IMR-90 (cell line): ENCODE results near the gene CEP97. TPM values are rescaled to one million over a fixed set of nuclear protein-coding genes. Genes with fewer than 3 reads are reported as not detected.

Experiments
- ATAC-seq: fragments of 200-7000 bp; cut with Tn5 transposase; 2 replicates; pipeline ENCODE4 v1.9.1; 2020; ENCODE audit warnings: low read depth, mild to moderate bottlenecking, moderate library complexity
- BruUV-seq: library from RNA; stranded (reverse); fragments of 400-500 nt; replicated peaks from 2 replicates; lab custom pipeline; 2021; lab: Mats Ljungman, UMichigan
- CTCF ChIA-PET: fragments of 300-600 bp; formaldehyde crosslinking; extraction: SDS; loops from one replicate; lab custom pipeline; 2021; ENCODE audit warnings: antibody characterized with exemption; lab: Yijun Ruan, JAX
- POLR2A ChIA-PET: fragments of 300-600 bp; sonication (Branson Sonifier 250); formaldehyde crosslinking; loops from one replicate; lab custom pipeline; 2022; ENCODE audit warnings: antibody characterized with exemption; ENCODE audit not compliant: unreplicated experiment; lab: Charles Lee
- DNase-seq: peaks from one replicate; pipeline ENCODE4 v3.0.0; 2013
- H2AFZ ChIP-seq: replicated peaks from 2 replicates; pipeline ENCODE3; 2013; ENCODE audit warnings: low read length, mild to moderate bottlenecking; ENCODE audit not compliant: poor library complexity
- H2AK5ac ChIP-seq: 2 replicates; pipeline ENCODE4 v1.6.1; 2013; ENCODE audit warnings: low read depth, low read length, inconsistent platforms
- H2AK9ac ChIP-seq: replicated peaks from 2 replicates; pipeline ENCODE3; 2013; ENCODE audit warnings: mild to moderate bottlenecking, low read depth, low read length, moderate library complexity; ENCODE audit not compliant: poor library complexity
- H2BK120ac ChIP-seq: 2 replicates; pipeline ENCODE4 v1.6.1; 2013; ENCODE audit warnings: low read depth, low read length, inconsistent platforms
- H2BK15ac ChIP-seq: 3 replicates; pipeline ENCODE4 v1.6.1; 2013; ENCODE audit warnings: low read depth, low read length, inconsistent platforms
- H2BK20ac ChIP-seq: 2 replicates; pipeline ENCODE4 v1.6.1; 2013; ENCODE audit warnings: low read depth, mild to moderate bottlenecking, inconsistent platforms, low read length, moderate library complexity
- H2BK5ac ChIP-seq: 2 replicates; pipeline ENCODE4 v1.6.1; 2013; ENCODE audit warnings: mild to moderate bottlenecking, low read depth, low read length, inconsistent platforms; ENCODE audit not compliant: poor library complexity, severe bottlenecking
- H3K14ac ChIP-seq: replicated peaks from 2 replicates; pipeline ENCODE4 v1.6.1; 2013; ENCODE audit warnings: low read depth, low read length, inconsistent platforms
- H3K18ac ChIP-seq: 2 replicates; pipeline ENCODE4 v1.6.1; 2013; ENCODE audit warnings: low read depth, low read length, control low read depth
- H3K23ac ChIP-seq: 2 replicates; pipeline ENCODE4 v1.6.1; 2013; ENCODE audit warnings: low read depth, low read length, inconsistent platforms
- H3K27ac ChIP-seq: 2 replicates; pipeline ENCODE4 v1.5.1; 2013; ENCODE audit warnings: mild to moderate bottlenecking, control low read depth, low read length; ENCODE audit not compliant: insufficient read depth
- H3K27me3 ChIP-seq: 2 replicates; pipeline ENCODE4 v1.6.1; 2013; ENCODE audit warnings: low read length; ENCODE audit not compliant: control insufficient read depth, insufficient read depth
- H3K36me3 ChIP-seq: 2 replicates; pipeline ENCODE4 v1.6.1; 2013; ENCODE audit warnings: low read length, mixed read lengths; ENCODE audit not compliant: control insufficient read depth, insufficient read depth
- H3K4ac ChIP-seq: 2 replicates; pipeline ENCODE4 v1.6.1; 2013; ENCODE audit warnings: low read depth, low read length, inconsistent platforms
- H3K4me1 ChIP-seq: 2 replicates; pipeline ENCODE4 v1.6.1; 2013; ENCODE audit warnings: low read length, mixed read lengths; ENCODE audit not compliant: control insufficient read depth, insufficient read depth
- H3K4me2 ChIP-seq: 2 replicates; pipeline ENCODE4 v1.6.1; 2013; ENCODE audit warnings: low read depth, mild to moderate bottlenecking, control low read depth, low read length, moderate library complexity
- H3K4me3 ChIP-seq: 2 replicates; pipeline ENCODE4 v1.5.1; 2013; ENCODE audit warnings: low read depth, mild to moderate bottlenecking, control low read depth, low read length, moderate library complexity; ENCODE audit not compliant: insufficient read depth
- H3K56ac ChIP-seq: 2 replicates; pipeline ENCODE4 v1.6.1; 2013; ENCODE audit warnings: low read length, inconsistent platforms; ENCODE audit not compliant: insufficient read depth; ENCODE audit errors: extremely low read depth
- H3K79me1 ChIP-seq, 2 experiments: 2 replicates each; pipeline ENCODE4 v1.6.1; 2013; ENCODE audit warnings: low read length in 2 of 2, inconsistent platforms in 1 of 2, low read depth in 1 of 2
- H3K9ac ChIP-seq: 2 replicates; pipeline ENCODE4 v1.6.1; 2013; ENCODE audit warnings: low read depth, low read length, control low read depth
- H3K9me1 ChIP-seq: 2 replicates; pipeline ENCODE4 v1.6.1; 2013; ENCODE audit warnings: low read length, inconsistent platforms; ENCODE audit not compliant: insufficient read depth
- H3K9me3 ChIP-seq: 2 replicates; pipeline ENCODE4 v1.6.1; 2013; ENCODE audit warnings: low read length; ENCODE audit not compliant: control insufficient read depth, insufficient read depth
- H4K20me1 ChIP-seq: 2 replicates; pipeline ENCODE4 v1.6.1; 2013; ENCODE audit warnings: low read length, inconsistent platforms; ENCODE audit not compliant: insufficient read depth
- H4K5ac ChIP-seq: 2 replicates; pipeline ENCODE4 v1.6.1; 2013; ENCODE audit warnings: mild to moderate bottlenecking, low read depth, low read length, control low read depth
- H4K8ac ChIP-seq, 2 experiments: 2 replicates each; pipeline ENCODE4 v1.6.1; 2013; ENCODE audit warnings: low read depth in 2 of 2, low read length in 2 of 2, control low read depth in 1 of 2, inconsistent platforms in 1 of 2
- H4K91ac ChIP-seq: 2 replicates; pipeline ENCODE4 v1.6.1; 2013; ENCODE audit warnings: low read depth, low read length, inconsistent platforms; ENCODE audit not compliant: insufficient read depth
- BHLHE40 ChIP-seq: fragments of 150-350 bp; IDR thresholded peaks from 2 replicates; pipeline ENCODE4 v1.6.1; 2016; ENCODE audit warnings: mild to moderate bottlenecking, low read depth, low read length
- MAFK ChIP-seq: IDR thresholded peaks from 2 replicates; pipeline ENCODE4 v1.6.1; 2012; ENCODE audit warnings: low read depth, low read length, improper control_type of control experiment
- NFE2L2 ChIP-seq: fragments of 150-350 bp; IDR thresholded peaks from 2 replicates; pipeline ENCODE4 v1.6.1; 2016; ENCODE audit warnings: low read depth, mild to moderate bottlenecking, low read length
- USF2 ChIP-seq: fragments of 150-350 bp; IDR thresholded peaks from 2 replicates; pipeline ENCODE4 v1.6.1; 2017; ENCODE audit warnings: mild to moderate bottlenecking, antibody characterized with exemption, low read length, low read depth
- WGBS, 2 experiments: methylation state at CpG; one replicate each; pipeline versions ENCODE4 v1.1.5 to v1.1.7; 2013; ENCODE audit warnings: missing lambda C conversion rate in 2 of 2; ENCODE audit not compliant: insufficient read length in 1 of 2; ENCODE audit errors: extremely low coverage in 2 of 2; 5-methylcytosine and 5-hydroxymethylcytosine counted together
- dilution Hi-C: fragments of 300-500 bp; cut with HindIII; formaldehyde crosslinking; loops from one replicate; pipeline ENCODE4 v1.14.3; 2018; ENCODE audit warnings: low sequenced_read_pairs; ENCODE audit not compliant: unreplicated experiment
- in situ Hi-C: fragments of 300-500 bp; cut with MboI; formaldehyde crosslinking; loops from 3 replicates; pipeline ENCODE4 v1.14.3; 2019; ENCODE audit warnings: low sequenced_read_pairs, inconsistent platforms, mixed read lengths
- intact Hi-C: fragments of 100-400 bp; cut with micrococcal nuclease; formaldehyde crosslinking; loops from 2 replicates; pipeline ENCODE4 v1.10.0; 2022
- polyA plus RNA-seq, 3 experiments: library from polyadenylated mRNA; depleted of rRNA; stranded (reverse); fragments of >200 nt; gene quantifications; 2 replicates each; pipeline ENCODE4 v1.2.3, GENCODE V29; 2012; ENCODE audit warnings: low replicate concordance in 1 of 3
- total RNA-seq: library from RNA; depleted of rRNA; stranded (reverse); fragments of >200 nt; gene quantifications from 2 replicates; pipeline ENCODE4 v1.2.3, GENCODE V29; 2012

Gene CEP97
- total and polyA plus RNA-seq, 2 of the 4 experiments (the other 2 are of a cell fraction) = 2.0 to 21.9 TPM

DNA sequence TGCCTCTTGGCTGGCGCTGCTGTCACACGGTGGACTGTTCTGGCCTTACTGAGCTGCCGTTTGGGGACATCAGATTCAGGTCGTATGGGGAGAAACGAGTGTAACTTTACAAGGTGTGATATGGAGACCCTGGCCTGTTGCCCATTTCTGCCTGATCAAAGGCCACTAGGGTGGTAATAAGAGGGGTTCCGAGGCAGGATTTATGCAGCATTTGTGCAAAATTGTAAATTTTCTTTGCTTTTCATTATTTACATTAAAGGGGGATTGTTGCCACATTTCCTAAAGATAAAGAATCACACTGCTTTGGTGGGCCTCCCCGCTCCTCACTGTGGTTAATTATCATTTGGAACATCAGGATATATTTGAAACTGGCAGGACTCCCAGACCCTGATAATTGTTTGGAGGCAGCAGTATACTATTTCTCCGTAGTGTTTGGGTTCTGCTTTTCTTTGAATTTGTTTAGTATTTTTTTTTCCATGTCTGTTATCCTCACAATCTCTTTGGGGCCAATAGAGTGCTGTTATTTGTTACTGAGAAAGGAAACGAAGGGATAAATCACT is 55.5 kb downstream of the CEP97 start:
- POLR2A ChIA-PET = no interaction called here
- in situ Hi-C loops = no loop called here
- TSS peak; percentile 79 for BruUV-seq

More for the DNA sequence above, 55.5 kb downstream of the CEP97 start:
- H3K9ac ChIP-seq = peak overlapping the region; percentile 80
- peak overlapping the region; percentile 82 for H3K14ac ChIP-seq
- TF ChIP-seq NFE2L2 = no peak
- no peak for TF ChIP-seq MAFK
- no peak for TF ChIP-seq USF2
- TF ChIP-seq BHLHE40 = no peak
- H2AK5ac ChIP-seq = peak overlapping the region; percentile 76; the same call in 1 of the 2 replicates
- H3K79me1 ChIP-seq = peaks cover 17 to 42% of the 10 kb centered on the region in 2 experiments; a peak in 3 of 4 replicates
- H2BK15ac ChIP-seq = 0 out of 3 replicates have a peak overlapping the region, but pooled peaks have one; percentile 25
- no peak overlapping the region; the same call in none of the 2 replicates for H2BK20ac ChIP-seq
- H3K18ac ChIP-seq = peak overlapping the region; percentile 11
- H4K8ac ChIP-seq = peak overlapping the region; percentile 34 to 83; a peak in 3 of 4 replicates
- CTCF ChIA-PET = interaction anchor here (0.6 kb wide), 1 partner anchor 85 kb away, joined by 3 read pairs; no protein-coding TSS in a partner anchor
- H3K4me2 ChIP-seq = peak overlapping the region; percentile 98
- dilution Hi-C loops = no loop called here
- H3K23ac ChIP-seq = peak overlapping the region; percentile 73
- peak overlapping the region; percentile 63 for H2BK120ac ChIP-seq
- intact Hi-C loops = loop anchor here (2.0 kb wide), 2 partner anchors 47 to 55 kb away; partner anchors contain the start of gene CEP97
- H2AK9ac ChIP-seq = peak overlapping the region; percentile 88
- H2BK5ac ChIP-seq = peak overlapping the region; percentile 73
- peaks cover 5% of the 10 kb centered on the region; the same call in 1 of the 2 replicates for H3K4me1 ChIP-seq
- H2AFZ ChIP-seq = peak overlapping the region; percentile 97
- H3K4me3 ChIP-seq = peak overlapping the region; percentile 91
- peak overlapping the region; percentile 45; the same call in 1 of the 2 replicates for H4K5ac ChIP-seq
- ATAC-seq (no peak), DNase-seq (no peak)
- peak overlapping the region; percentile 65 for H3K27ac ChIP-seq
- no peaks in the 10 kb centered on the region for H3K27me3 ChIP-seq
- peak overlapping the region; percentile 39; the same call in 1 of the 2 replicates for H3K56ac ChIP-seq
- WGBS, 2 experiments = 0% methylated on average over 1 of the region's 9 CpGs; no CpG with 5 or more reads in 1 of the 2 experiments
- peaks cover 3% of the 10 kb centered on the region; the same call in 1 of the 2 replicates for H3K9me1 ChIP-seq
- no peaks in the 10 kb centered on the region for H3K9me3 ChIP-seq
- peak overlapping the region; percentile 63 for H4K91ac ChIP-seq
- H3K4ac ChIP-seq = peak overlapping the region; percentile 57
- H4K20me1 ChIP-seq = no peaks in the 10 kb centered on the region
- peaks cover 17% of the 10 kb centered on the region for H3K36me3 ChIP-seq
